Measurements from ENCODE around the gene ZDHHC7.

Gene ZDHHC7

GRCh38 chr16:85017633-85018032 is 6.3 kb upstream of the ZDHHC7 start:
- DNase-seq: no peak

- DNase-seq: peak; percentile 57
Observed at GRCh38 chr16:85017151-85017550, 5.8 kb upstream of the ZDHHC7 start.

- DNase-seq: no peak
Observed at GRCh38 chr16:85015481-85016187, 4.3 kb upstream of the ZDHHC7 start.

DNA sequence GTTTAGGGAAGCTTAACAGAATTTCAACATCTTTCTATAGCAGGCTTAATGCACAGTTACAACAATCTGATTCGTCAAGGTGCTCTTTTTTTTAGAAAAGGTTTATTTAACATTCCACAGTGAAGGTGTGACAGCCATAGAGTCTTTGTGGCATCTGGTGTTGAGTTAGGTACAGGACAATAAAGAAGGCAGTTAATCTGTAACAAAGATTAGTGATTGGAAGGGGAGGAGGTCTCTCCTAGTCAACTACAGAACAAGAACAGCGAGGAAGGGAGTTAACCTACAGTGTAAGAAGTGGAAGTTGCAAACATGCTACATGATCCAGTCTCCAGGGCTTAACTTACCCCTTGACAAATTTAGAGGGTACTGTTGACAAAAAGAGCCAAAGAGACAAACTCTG is 3.0 kb upstream of the ZDHHC7 start:
- DNase-seq: no peak

DNA sequence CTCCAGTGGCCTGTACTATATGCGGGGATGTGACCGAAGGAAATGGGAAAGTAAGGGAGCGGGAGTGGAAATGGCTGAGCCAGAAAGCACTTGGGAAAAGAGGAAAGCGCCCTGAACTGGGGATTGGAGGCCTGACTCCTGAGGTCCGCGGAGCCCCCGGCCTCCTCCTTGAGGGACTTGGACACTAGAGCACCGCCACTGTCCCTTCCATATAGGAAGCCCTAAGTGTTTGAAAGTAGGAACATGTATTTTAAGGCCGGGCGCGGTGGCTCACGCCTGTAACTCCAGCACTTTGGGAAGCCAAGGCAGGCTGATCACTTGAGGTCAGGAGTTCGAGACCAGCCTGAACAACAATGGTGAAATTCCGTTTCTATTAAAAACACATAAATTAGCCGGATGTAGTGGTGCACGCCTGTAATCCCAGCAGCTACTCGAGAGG is 530 bp upstream of the ZDHHC7 start:
- no peak for DNase-seq

DNA sequence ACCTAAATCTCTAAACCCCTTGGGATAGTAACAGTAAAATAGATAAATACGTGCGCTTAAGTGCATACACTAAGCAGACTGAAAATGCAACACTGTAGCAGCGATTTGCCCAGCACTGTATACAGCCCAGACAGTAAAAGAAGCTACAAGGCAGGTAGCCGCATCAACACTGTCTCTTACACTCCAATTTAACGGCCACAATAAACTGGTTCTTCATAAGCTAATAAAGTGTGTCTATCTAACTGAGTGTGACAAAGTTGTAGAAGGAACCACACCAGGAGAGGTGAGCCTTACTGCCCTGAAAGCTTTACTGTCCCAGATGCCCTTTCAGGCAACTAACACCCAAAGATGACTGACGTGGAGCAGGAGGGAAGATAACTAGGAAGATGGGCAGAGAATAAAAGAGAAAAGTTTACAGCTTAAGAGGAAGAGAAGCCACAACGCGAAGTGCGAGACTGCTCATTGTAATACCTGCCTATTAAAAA is 847 bp downstream of the ZDHHC7 start:
- DNase-seq: no peak

DNA sequence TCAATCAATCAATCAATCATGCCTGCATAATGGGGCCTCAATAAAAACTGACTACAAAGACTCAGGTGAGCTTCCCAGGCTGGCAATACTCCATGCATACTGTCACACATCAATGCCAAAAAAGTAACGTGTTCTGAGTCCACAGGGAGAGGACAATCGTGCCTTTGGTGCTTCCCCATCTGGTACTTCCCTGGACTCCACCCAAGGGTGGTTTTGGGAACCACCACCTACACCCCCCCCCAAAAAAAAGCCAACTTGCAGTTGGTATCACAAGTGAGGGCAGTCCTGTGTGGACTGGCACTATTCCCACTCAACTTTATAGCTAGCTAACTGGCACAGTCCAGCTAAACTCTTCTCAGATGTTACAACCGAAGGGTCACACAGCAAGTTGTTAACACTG is 3.1 kb downstream of the ZDHHC7 start:
- no peak for DNase-seq

DNA sequence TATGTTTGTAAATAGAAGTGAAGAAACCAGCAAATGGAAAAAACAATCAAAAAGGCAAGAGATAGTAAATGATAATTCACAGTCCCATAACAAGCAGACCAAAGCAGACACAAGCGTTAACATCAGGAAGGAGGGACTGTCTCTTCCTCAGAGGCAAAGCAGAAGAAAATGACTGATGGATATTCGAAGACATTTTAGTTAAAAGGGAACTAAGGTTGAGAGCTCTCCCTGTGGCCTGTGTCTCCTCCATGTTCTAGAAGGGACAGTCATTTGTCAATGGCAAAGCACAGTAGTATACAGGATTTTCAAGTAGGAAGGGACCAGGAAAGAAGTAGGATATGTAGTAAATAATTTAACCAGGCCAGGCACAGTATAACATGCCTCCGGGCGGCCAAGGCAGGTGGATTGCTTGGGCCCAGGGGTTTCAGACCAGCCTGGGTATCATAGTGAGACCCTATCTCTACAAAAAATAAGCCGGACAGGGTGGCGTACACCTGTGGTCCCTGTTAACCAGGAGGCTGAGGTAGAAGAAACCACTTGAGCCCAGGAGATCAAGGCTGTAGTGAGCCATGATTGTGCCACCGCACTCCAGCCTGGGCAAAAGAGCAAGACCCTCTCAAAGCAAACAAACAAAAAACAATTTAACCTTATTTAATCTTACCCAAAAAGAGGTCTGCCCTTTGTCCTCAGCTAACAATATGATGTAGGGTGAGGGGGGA is 3.7 kb downstream of the ZDHHC7 start:
- DNase-seq: no peak

- no peak for DNase-seq
Observed at GRCh38 chr16:85006639-85007038, 4.7 kb downstream of the ZDHHC7 start.

DNA sequence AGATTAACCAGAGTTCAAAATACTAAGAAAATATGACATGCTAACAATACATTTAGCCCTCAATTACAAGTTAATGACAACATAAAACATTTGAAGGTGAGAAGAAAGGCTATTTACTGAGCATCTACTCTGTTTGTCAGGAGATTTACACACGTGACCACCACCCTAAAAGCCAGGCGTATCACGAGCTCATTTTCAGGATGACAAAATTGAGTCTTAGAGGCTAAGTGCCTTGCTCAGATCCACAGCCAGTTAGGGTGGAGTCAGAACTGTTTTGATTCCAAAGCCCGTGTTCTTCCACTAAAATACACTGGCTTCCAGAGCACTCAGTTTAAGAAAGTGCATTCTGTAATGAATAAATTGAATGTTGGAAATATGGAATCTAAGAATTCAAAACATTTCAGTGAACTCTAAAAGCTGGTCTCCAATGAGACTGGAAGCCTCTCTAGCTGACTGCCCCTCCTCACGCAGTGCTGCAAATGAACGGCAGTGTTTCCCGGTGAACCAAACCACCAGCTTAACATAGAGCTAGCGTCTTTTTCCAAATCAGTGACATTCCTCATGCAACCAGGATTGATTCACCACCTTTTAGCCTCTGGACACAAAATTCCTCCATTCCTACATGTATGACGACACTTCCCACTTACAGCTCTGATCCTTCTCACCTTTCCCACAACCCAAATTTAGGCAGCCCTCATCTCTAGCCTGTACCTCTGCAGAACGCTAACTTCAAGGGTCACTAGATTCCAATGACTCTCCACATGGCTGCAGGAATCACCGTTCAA is 5.9 kb downstream of the ZDHHC7 start:
- DNase-seq: no peak

GRCh38 chr16:85004587-85005205 is 6.6 kb downstream of the ZDHHC7 start:
- DNase-seq: no peak

DNA sequence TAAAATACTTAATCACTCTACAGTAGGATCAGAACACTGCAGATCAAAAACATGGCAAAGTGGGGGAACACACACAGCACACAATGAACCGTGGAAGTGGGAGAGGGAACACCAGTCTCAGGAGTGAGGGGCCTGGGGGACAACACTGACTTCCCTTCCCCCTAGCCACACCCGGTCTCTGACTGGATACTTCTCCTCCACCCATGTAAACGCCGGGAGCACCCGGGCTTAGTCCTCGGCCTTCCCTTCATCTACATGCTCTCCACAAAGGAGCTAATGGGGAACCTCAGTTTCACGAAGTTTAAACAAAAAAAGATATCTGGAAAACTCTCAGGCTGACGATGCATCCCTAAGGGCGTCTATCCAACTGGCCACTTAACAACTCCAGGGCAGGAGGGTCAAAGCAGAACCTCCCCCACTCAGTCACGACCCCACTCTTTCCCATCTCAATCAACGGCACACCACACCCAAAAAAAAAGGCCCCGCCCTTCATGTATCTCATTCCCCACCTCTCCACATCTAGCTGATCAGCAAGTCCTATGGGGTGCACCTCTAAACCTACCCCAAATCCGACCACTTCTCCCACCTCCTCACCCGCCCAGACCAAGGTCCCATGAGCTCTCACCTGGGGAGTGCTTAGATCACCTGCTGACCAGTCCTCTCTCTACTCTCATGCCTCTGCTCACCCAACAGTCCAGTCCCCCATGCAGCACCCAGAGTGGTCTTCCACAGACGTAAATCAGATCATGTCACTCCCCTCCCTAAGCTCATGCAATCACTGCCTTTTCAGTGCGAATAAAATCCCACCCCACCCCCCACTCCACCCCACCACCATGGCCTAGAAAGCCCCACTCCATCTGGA is 7.4 kb downstream of the ZDHHC7 start:
- DNase-seq: no peak

DNA sequence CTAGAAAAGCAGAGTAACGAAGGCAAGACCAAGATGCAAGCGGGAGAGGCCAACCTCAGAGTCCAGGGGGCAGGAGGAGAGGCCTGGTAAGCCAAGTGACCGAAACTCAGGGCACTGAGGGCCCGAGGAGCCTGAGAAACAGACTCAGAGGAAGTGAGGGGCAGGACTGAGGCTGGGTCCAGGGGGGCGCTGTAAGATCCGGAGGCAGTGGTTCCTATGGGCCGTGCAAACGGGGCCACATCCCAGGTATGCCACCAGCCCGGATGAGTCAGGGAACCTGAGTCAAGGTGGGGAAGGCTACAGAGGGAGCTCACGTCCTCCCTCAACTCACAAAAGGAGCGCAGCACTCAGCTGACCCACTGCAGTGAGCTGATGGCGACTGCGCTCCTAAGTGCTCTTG is 8.3 kb downstream of the ZDHHC7 start:
- no peak for DNase-seq

- no peak for DNase-seq
Observed at GRCh38 chr16:85002608-85003007, 8.7 kb downstream of the ZDHHC7 start.

DNA sequence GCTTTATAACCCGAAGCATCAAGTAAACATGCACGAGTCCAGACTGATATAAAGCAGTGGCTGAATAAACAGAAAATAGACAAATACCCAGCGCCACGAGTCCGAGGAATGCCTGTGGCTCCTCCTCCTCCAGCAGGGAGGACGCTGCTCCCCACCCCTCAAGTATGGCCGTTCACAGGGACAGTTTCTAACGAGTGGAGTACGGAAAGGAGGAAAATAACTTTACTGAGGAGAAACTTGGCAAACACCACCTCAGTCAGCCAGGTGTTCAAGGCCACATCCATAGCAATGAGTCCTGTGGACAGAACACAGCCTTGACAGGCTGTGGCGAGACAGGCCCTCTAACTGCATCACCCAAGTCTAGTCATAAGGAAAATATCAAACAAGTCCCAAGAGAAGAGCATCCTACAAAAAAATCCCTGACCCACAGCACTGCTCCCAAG is 9.2 kb downstream of the ZDHHC7 start:
- DNase-seq: no peak

- no peak for DNase-seq
Observed at GRCh38 chr16:84999857-85000480, 11.4 kb downstream of the ZDHHC7 start.

- DNase-seq: no peak
Observed at GRCh38 chr16:84999200-84999599, 12.1 kb downstream of the ZDHHC7 start.

DNA sequence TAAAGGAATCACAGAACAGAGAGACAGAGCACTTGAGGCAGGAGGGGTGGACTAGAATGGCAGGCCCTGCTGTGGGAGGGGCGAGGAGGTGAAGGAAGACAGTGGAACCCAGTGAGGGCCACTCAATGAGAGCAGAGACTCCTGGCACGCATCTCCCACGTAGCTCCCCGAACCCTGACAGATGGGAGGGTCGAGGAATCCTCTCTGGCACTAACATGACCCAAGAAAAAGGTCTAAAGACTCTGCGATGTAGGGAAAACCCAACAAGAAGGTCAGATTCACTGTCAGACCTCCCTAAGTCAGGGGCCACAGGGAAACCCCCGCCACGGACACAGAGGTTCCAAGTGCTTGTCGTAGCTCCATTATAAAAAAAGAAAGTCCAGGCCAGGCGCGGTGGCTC is 15.0 kb downstream of the ZDHHC7 start:
- no peak for DNase-seq

- peak; percentile 53 for DNase-seq
Observed at GRCh38 chr16:84995663-84996062, 15.7 kb downstream of the ZDHHC7 start.

GRCh38 chr16:84993926-84994325 is 17.4 kb downstream of the ZDHHC7 start:
- no peak for DNase-seq

DNA sequence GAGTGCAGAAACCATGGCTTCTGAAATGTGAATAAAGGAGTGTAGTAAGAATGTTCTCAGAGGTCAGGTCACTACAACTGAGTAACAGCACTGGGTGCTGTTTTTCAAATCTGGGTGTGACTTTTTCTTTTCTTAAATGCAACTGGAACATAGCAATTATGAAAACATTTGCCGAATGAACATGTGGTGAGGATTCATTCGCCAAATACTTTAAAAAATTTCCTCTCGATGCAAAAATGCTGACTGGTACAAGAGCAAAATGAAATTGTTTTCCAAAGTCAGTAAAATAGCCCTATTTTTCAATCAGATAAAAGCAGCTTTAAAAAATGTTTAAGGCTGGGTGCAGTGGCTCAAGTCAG is 18.6 kb downstream of the ZDHHC7 start:
- no peak for DNase-seq

- DNase-seq: no peak
Observed at GRCh38 chr16:84990782-84991181, 20.6 kb downstream of the ZDHHC7 start.
